ENCODE results near the gene RANGAP1.

DNA sequence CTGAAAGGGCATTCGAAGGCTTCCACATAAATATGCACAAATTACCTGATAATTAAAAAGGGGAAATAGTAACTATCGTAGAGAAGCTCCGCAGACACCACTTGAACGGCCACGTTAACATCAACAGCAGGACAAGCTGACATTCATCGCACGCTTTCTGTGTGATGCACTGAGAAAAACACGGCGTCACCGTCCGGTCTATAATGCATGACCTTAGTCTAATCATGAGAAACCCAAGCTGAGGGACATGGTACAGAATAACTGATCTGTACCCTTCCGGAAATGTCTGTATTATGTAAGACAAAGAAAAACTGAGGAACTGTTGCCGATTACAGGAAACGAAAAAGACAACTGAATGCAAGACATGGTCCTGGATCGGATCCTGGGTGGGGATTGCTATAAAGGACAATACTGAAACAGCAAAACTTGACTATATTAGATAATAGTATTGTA lies 678 bp upstream of the RANGAP1 start:
- TF ChIP-seq EZH2 (IDR thresholded peaks at IDR 0.05; ENCODE audit: borderline replicate concordance, insufficient read depth, low read depth, low read length, poor library complexity, severe bottlenecking) = no peak
- TF ChIP-seq, protein P1, sequence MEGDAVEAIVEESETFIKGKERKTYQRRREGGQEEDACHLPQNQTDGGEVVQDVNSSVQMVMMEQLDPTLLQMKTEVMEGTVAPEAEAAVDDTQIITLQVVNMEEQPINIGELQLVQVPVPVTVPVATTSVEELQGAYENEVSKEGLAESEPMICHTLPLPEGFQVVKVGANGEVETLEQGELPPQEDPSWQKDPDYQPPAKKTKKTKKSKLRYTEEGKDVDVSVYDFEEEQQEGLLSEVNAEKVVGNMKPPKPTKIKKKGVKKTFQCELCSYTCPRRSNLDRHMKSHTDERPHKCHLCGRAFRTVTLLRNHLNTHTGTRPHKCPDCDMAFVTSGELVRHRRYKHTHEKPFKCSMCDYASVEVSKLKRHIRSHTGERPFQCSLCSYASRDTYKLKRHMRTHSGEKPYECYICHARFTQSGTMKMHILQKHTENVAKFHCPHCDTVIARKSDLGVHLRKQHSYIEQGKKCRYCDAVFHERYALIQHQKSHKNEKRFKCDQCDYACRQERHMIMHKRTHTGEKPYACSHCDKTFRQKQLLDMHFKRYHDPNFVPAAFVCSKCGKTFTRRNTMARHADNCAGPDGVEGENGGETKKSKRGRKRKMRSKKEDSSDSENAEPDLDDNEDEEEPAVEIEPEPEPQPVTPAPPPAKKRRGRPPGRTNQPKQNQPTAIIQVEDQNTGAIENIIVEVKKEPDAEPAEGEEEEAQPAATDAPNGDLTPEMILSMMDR (IDR thresholded peaks at IDR 0.05) = no peak

All from B cell (primary cell).